HEK293 (cell line): ENCODE results near the gene PPP2R2D.
"Not testable (repeated sequence)": the region's sequence is repeated elsewhere in the genome, so short reads cannot be mapped to it uniquely, and the experiment has no call there.

ENCODE experiments used
- CTCF ChIA-PET: fragments of 350-600 bp; formaldehyde crosslinking; extraction: SDS; loops from one replicate; lab custom pipeline; 2021; ENCODE audit warnings: antibody characterized with exemption; lab: Yijun Ruan, JAX
- POLR2A ChIA-PET: fragments of 300-600 bp; formaldehyde crosslinking; extraction: SDS; loops from one replicate; lab custom pipeline; 2020; ENCODE audit warnings: antibody characterized with exemption, inconsistent platforms; lab: Yijun Ruan, JAX
- H3K27ac ChIP-seq: fragments of 200-500 bp; sonication (Bioruptor generic); 2 replicates; pipeline ENCODE4 v1.5.1; 2014; ENCODE audit warnings: low read depth, low read length, control low read depth, inconsistent platforms; ENCODE audit errors: extremely low read depth
- H3K36me3 ChIP-seq, 2 experiments: fragments of 200-500 bp in 1 of 2; sonication (Bioruptor generic) in 1 of 2; 1 replicate in 1 of 2; 2 replicates in 1 of 2; pipeline ENCODE4 v1.5.1; 2014 to 2017; ENCODE audit warnings: inconsistent platforms in 2 of 2, low read length in 2 of 2; ENCODE audit not compliant: control insufficient read depth in 2 of 2, insufficient read depth in 1 of 2
- H3K4me1 ChIP-seq: fragments of 200-500 bp; sonication (Bioruptor generic); 2 replicates; pipeline ENCODE4 v1.5.1; 2014; ENCODE audit warnings: mild to moderate bottlenecking, low read length, inconsistent platforms; ENCODE audit not compliant: control insufficient read depth, insufficient read depth
- H3K4me3 ChIP-seq: 2 replicates; pipeline ENCODE4 v1.5.1; 2011; ENCODE audit warnings: low read depth, mild to moderate bottlenecking, control low read depth, low read length, moderate library complexity
- H3K9me3 ChIP-seq: fragments of 200-500 bp; sonication (Bioruptor generic); 2 replicates; pipeline ENCODE4 v1.5.1; 2014; ENCODE audit warnings: low read depth, low read length, inconsistent platforms; ENCODE audit not compliant: control insufficient read depth, insufficient read depth
- KLF8 ChIP-seq: fragments of 450-650 bp; formaldehyde crosslinking; IDR thresholded peaks from 2 replicates; pipeline ENCODE4 v1.5.1; 2016; ENCODE audit warnings: missing biosample characterization, missing genetic modification characterization
- TRIM28 ChIP-seq: IDR thresholded peaks from 2 replicates; pipeline ENCODE4 v1.6.1; 2011; ENCODE audit warnings: low read length, control low read depth, borderline replicate concordance
- ZBTB21 ChIP-seq: fragments of 450-650 bp; formaldehyde crosslinking; IDR thresholded peaks from 2 replicates; pipeline ENCODE4 v1.5.1; 2017; ENCODE audit warnings: missing biosample characterization, missing genetic modification characterization
- ZFP37 ChIP-seq: fragments of 450-650 bp; formaldehyde crosslinking; IDR thresholded peaks from 2 replicates; pipeline ENCODE4 v1.5.1; 2016; ENCODE audit warnings: missing biosample characterization, missing genetic modification characterization
- ZNF114 ChIP-seq: fragments of 450-650 bp; formaldehyde crosslinking; IDR thresholded peaks from 2 replicates; pipeline ENCODE4 v1.5.0; 2017; ENCODE audit warnings: missing biosample characterization, missing genetic modification characterization
- ZNF121 ChIP-seq: fragments of 450-650 bp; formaldehyde crosslinking; IDR thresholded peaks from 2 replicates; pipeline ENCODE4 v1.5.1; 2016; ENCODE audit warnings: missing biosample characterization, missing genetic modification characterization
- ZNF146 ChIP-seq: fragments of 450-650 bp; formaldehyde crosslinking; IDR thresholded peaks from 2 replicates; pipeline ENCODE4 v1.5.1; 2016; ENCODE audit warnings: missing biosample characterization, missing genetic modification characterization
- ZNF221 ChIP-seq: fragments of 450-650 bp; formaldehyde crosslinking; IDR thresholded peaks from 2 replicates; pipeline ENCODE4 v1.5.1; 2017; ENCODE audit warnings: missing biosample characterization, missing genetic modification characterization, borderline replicate concordance
- ZNF391 ChIP-seq: fragments of 450-650 bp; formaldehyde crosslinking; IDR thresholded peaks from 2 replicates; pipeline ENCODE4 v1.5.1; 2016; ENCODE audit warnings: low read depth, missing biosample characterization, missing genetic modification characterization, borderline replicate concordance
- ZNF416 ChIP-seq: fragments of 450-650 bp; formaldehyde crosslinking; IDR thresholded peaks from 2 replicates; pipeline ENCODE4 v1.5.1; 2016; ENCODE audit warnings: missing biosample characterization, missing genetic modification characterization
- ZNF658 ChIP-seq: fragments of 450-650 bp; formaldehyde crosslinking; IDR thresholded peaks from 2 replicates; pipeline ENCODE4; 2016; ENCODE audit warnings: missing biosample characterization, missing genetic modification characterization
- ZNF747 ChIP-seq: fragments of 450-650 bp; formaldehyde crosslinking; IDR thresholded peaks from 2 replicates; pipeline ENCODE4 v1.5.1; 2016; ENCODE audit warnings: missing biosample characterization, missing genetic modification characterization
- TF ChIP-seq, protein P1 (sequence below): fragments of 450-650 bp; formaldehyde crosslinking; IDR thresholded peaks from 2 replicates; pipeline ENCODE4 v1.5.1; 2017; ENCODE audit warnings: missing biosample characterization, missing genetic modification characterization
- TF ChIP-seq, protein P2 (sequence below): fragments of 450-650 bp; formaldehyde crosslinking; IDR thresholded peaks from 2 replicates; pipeline ENCODE4 v1.5.1; 2016; ENCODE audit warnings: missing biosample characterization, missing genetic modification characterization

The PPP2R2D gene

DNA sequence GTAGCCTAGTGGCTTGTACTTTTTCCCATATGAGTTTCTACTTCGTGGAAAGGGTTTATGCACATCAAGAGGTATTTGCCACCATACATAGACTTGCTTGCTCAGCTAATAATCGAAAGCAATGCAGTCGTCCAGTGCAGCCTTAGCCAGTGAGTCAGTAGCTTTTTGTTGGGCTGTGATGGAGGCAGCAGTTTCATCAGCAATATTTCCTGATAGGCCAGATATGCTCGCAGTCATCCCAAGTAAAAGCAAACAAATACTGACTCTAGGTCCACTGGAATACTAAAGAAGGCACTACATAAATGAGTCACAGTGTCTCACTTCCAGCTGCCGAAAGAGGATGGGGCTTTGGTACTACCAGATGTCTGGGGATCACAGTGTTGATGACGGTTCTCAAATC lies 83.0 kb downstream of the PPP2R2D start (continued):
- TF ChIP-seq, protein P1, sequence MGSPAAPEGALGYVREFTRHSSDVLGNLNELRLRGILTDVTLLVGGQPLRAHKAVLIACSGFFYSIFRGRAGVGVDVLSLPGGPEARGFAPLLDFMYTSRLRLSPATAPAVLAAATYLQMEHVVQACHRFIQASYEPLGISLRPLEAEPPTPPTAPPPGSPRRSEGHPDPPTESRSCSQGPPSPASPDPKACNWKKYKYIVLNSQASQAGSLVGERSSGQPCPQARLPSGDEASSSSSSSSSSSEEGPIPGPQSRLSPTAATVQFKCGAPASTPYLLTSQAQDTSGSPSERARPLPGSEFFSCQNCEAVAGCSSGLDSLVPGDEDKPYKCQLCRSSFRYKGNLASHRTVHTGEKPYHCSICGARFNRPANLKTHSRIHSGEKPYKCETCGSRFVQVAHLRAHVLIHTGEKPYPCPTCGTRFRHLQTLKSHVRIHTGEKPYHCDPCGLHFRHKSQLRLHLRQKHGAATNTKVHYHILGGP = no peak
- TF ChIP-seq ZNF221 (tag by site-specific recombination) = no peak
- no peak for TF ChIP-seq ZNF416
- no peak for TF ChIP-seq ZFP37 (tag by site-specific recombination)
- TF ChIP-seq ZNF391 (tag by site-specific recombination) = no peak
- TF ChIP-seq, protein P2, sequence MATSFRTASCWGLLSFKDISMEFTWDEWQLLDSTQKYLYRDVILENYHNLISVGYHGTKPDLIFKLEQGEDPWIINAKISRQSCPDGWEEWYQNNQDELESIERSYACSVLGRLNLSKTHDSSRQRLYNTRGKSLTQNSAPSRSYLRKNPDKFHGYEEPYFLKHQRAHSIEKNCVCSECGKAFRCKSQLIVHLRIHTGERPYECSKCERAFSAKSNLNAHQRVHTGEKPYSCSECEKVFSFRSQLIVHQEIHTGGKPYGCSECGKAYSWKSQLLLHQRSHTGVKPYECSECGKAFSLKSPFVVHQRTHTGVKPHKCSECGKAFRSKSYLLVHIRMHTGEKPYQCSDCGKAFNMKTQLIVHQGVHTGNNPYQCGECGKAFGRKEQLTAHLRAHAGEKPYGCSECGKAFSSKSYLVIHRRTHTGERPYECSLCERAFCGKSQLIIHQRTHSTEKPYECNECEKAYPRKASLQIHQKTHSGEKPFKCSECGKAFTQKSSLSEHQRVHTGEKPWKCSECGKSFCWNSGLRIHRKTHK (tag by site-specific recombination) = no peak
- no peak for TF ChIP-seq TRIM28
- TF ChIP-seq ZNF747 = no peak
- no peak for TF ChIP-seq KLF8 (tag by site-specific recombination)
- TF ChIP-seq ZNF114 (tag by site-specific recombination) = no peak

- H3K4me3 ChIP-seq, H3K9me3 ChIP-seq, H3K36me3 ChIP-seq, H3K27ac ChIP-seq, POLR2A ChIA-PET, H3K4me1 ChIP-seq: not testable (repeated sequence)
- CTCF ChIA-PET = interaction anchor here (0.7 to 1.1 kb wide), 2 partner anchors 36 to 459 kb away, joined by 3 read pairs; no protein-coding TSS in a partner anchor
These were observed 86.0 kb downstream of the PPP2R2D start for GRCh38 chr10:131986851-131987250.

DNA sequence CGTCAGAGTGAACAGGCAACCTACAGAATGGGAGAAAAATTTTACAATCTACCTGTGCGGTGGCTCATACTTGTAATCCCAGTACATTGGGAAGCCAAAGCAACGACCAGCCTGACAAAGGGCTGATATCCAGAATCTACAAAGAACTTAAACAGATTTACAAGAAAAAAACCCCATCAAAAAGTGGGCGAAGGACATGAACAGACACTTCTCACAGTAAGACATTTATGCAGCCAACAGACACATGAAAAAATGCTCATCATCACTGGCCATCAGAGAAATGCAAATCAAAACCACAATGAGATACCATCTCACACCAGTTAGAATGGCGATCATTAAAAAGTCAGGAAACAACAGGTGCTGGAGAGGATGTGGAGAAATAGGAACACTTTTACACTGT lies 86.5 kb downstream of the PPP2R2D start:
- POLR2A ChIA-PET, H3K4me3 ChIP-seq, H3K36me3 ChIP-seq, H3K27ac ChIP-seq, H3K4me1 ChIP-seq, CTCF ChIA-PET, H3K9me3 ChIP-seq: not testable (repeated sequence)

- H3K27ac ChIP-seq, CTCF ChIA-PET: not testable (repeated sequence)
These were observed 87.0 kb downstream of the PPP2R2D start for GRCh38 chr10:131987786-131988185.

GRCh38 chr10:131991726-131992125 lies 90.9 kb downstream of the PPP2R2D start:
- CTCF ChIA-PET = no interaction called here
- peak; percentile 68; the same call in 1 of the 2 replicates for TF ChIP-seq ZNF121 (tag by site-specific recombination)
- no peak for TF ChIP-seq ZNF658
- TF ChIP-seq ZBTB21 (tag by site-specific recombination) = no peak
- Histone ChIP-seq H3K9me3 (no peaks in the 10 kb centered on the region), H3K4me1 (no peaks in the 10 kb centered on the region), H3K36me3 (no peaks in the 10 kb centered on the region), H3K4me3 (no peak overlapping the region), H3K27ac (no peak overlapping the region)
- POLR2A ChIA-PET = no interaction called here

More at GRCh38 chr10:131987786-131988185, 87.0 kb downstream of the PPP2R2D start:
- H3K9me3 ChIP-seq, H3K36me3 ChIP-seq, POLR2A ChIA-PET, H3K4me3 ChIP-seq, H3K4me1 ChIP-seq: not testable (repeated sequence)
- TF ChIP-seq ZNF146 (tag by site-specific recombination) = peak; percentile 91
